Astrocyte (in vitro differentiated cells and primary cell): ENCODE measurements around the gene LIN9. TPM values are rescaled to one million over a fixed set of nuclear protein-coding genes. Genes with fewer than 3 reads are reported as not detected.

Experiments
- DNase-seq: peaks from one replicate; pipeline ENCODE4 v3.0.0-alpha.2; 2010; ENCODE audit warnings: low read depth
- FAIRE-seq: peaks from 2 replicates; lab custom pipeline; 2011; peaks lifted over from hg19 to GRCh38; lab: Jason Lieb, UNC
- H2AFZ ChIP-seq: 2 replicates; pipeline ENCODE4 v1.6.0; 2012; ENCODE audit warnings: low read depth, low read length, inconsistent platforms
- H3K27ac ChIP-seq: 2 replicates; pipeline ENCODE4 v1.5.1; 2011; ENCODE audit warnings: low read depth, low read length, inconsistent platforms
- H3K27me3 ChIP-seq: 2 replicates; pipeline ENCODE4 v1.6.0; 2011; ENCODE audit warnings: low read length, inconsistent platforms; ENCODE audit not compliant: insufficient read depth
- H3K36me3 ChIP-seq: 2 replicates; pipeline ENCODE4 v1.5.1; 2011; ENCODE audit warnings: low read length, inconsistent platforms; ENCODE audit not compliant: insufficient read depth
- H3K4me1 ChIP-seq: 2 replicates; pipeline ENCODE4 v1.5.1; 2011; ENCODE audit warnings: low read length, inconsistent platforms; ENCODE audit not compliant: insufficient read depth
- H3K4me2 ChIP-seq: 2 replicates; pipeline ENCODE4 v1.6.0; 2012; ENCODE audit warnings: low read length, inconsistent platforms
- H3K4me3 ChIP-seq: 2 replicates; pipeline ENCODE4 v1.5.1; 2011; ENCODE audit warnings: low read depth, mild to moderate bottlenecking, low read length, inconsistent platforms; ENCODE audit not compliant: insufficient read depth
- H3K79me2 ChIP-seq: 2 replicates; pipeline ENCODE4 v1.6.0; 2012; ENCODE audit warnings: mild to moderate bottlenecking, low read length, inconsistent platforms; ENCODE audit not compliant: insufficient read depth
- H3K9ac ChIP-seq: 2 replicates; pipeline ENCODE4 v1.6.0; 2012; ENCODE audit warnings: mild to moderate bottlenecking, low read length, inconsistent platforms
- H3K9me3 ChIP-seq: 2 replicates; pipeline ENCODE4 v1.5.1; 2012; ENCODE audit warnings: low read depth, mild to moderate bottlenecking, low read length, inconsistent platforms; ENCODE audit not compliant: insufficient read depth
- H4K20me1 ChIP-seq: 2 replicates; pipeline ENCODE4 v1.6.0; 2012; ENCODE audit warnings: low read length, inconsistent platforms; ENCODE audit not compliant: insufficient read depth
- H3K27ac Mint-ChIP-seq: one replicate; pipeline ENCODE4 v1.8.0; 2021; ENCODE audit warnings: mild to moderate bottlenecking, mixed read lengths; ENCODE audit not compliant: unreplicated experiment
- H3K27me3 Mint-ChIP-seq: one replicate; pipeline ENCODE4 v1.8.0; 2021; ENCODE audit warnings: low read depth, mixed read lengths; ENCODE audit not compliant: unreplicated experiment
- H3K36me3 Mint-ChIP-seq: one replicate; pipeline ENCODE4 v1.8.0; 2021; ENCODE audit warnings: low read depth, mixed read lengths; ENCODE audit not compliant: unreplicated experiment
- H3K4me1 Mint-ChIP-seq: one replicate; pipeline ENCODE4 v1.8.0; 2021; ENCODE audit warnings: low read depth, mixed read lengths; ENCODE audit not compliant: unreplicated experiment
- H3K4me3 Mint-ChIP-seq: one replicate; pipeline ENCODE4 v1.8.0; 2021; ENCODE audit warnings: mild to moderate bottlenecking, moderate library complexity, mixed read lengths; ENCODE audit not compliant: unreplicated experiment
- H3K9me3 Mint-ChIP-seq: one replicate; pipeline ENCODE4 v1.8.0; 2021; ENCODE audit warnings: mild to moderate bottlenecking, mixed read lengths; ENCODE audit not compliant: unreplicated experiment
- CTCF ChIP-seq: IDR thresholded peaks from 2 replicates; pipeline ENCODE4 v1.5.1; 2011; ENCODE audit warnings: low read depth, mild to moderate bottlenecking, inconsistent platforms, low read length, moderate library complexity; ENCODE audit not compliant: insufficient read depth
- EZH2 ChIP-seq: IDR thresholded peaks from 2 replicates; pipeline ENCODE4 v1.6.1; 2012; ENCODE audit warnings: mild to moderate bottlenecking, low read length, inconsistent platforms; ENCODE audit not compliant: insufficient read depth
- total RNA-seq: library from RNA; stranded (reverse); gene quantifications from 2 replicates; pipeline ENCODE4 v1.2.1, GENCODE V29; 2021

Gene LIN9
- total RNA-seq, 1 donor from 2014 or later, result 4.0 TPM

- peaks cover 41% of the 10 kb centered on the region for H4K20me1 ChIP-seq
- FAIRE-seq, result no peak
- Mint-ChIP-seq H3K9me3 (no peaks in the 10 kb centered on the region), H3K4me1 (peaks cover 20% of the 10 kb centered on the region), H3K4me3 (peak within 1 kb of the TSS; percentile 96), H3K27ac (peak within 1 kb of the TSS; percentile 66), H3K36me3 (peaks cover 9% of the 10 kb centered on the region), H3K27me3 (no peaks in the 10 kb centered on the region)
- no peak for TF ChIP-seq EZH2
- TF ChIP-seq CTCF, result no peak
- peak within 1 kb of the TSS; percentile 77 for H2AFZ ChIP-seq
- peak within 1 kb of the TSS; percentile 85 for H3K27ac ChIP-seq
- peaks cover 14% of the 10 kb centered on the region for H3K4me1 ChIP-seq
- no peaks in the 10 kb centered on the region for H3K9me3 ChIP-seq
- DNase-seq, result peak; percentile 78
- no peaks in the 10 kb centered on the region for H3K27me3 ChIP-seq
- peak within 1 kb of the TSS; percentile 90 for H3K4me2 ChIP-seq
- peak within 1 kb of the TSS; percentile 95 for H3K9ac ChIP-seq
- H3K36me3 ChIP-seq, result no peaks in the 10 kb centered on the region
- H3K79me2 ChIP-seq, result peaks cover 57% of the 10 kb centered on the region
- H3K4me3 ChIP-seq, result peak within 1 kb of the TSS; percentile 92
Measured at GRCh38 chr1:226186124-226187018, 122.6 kb downstream of the LIN9 start, which contains the start of gene ACBD3. ACBD3 (minus strand) TSS chr1:226186741; CDS start chr1:226186675, 66 bp downstream.

DNA sequence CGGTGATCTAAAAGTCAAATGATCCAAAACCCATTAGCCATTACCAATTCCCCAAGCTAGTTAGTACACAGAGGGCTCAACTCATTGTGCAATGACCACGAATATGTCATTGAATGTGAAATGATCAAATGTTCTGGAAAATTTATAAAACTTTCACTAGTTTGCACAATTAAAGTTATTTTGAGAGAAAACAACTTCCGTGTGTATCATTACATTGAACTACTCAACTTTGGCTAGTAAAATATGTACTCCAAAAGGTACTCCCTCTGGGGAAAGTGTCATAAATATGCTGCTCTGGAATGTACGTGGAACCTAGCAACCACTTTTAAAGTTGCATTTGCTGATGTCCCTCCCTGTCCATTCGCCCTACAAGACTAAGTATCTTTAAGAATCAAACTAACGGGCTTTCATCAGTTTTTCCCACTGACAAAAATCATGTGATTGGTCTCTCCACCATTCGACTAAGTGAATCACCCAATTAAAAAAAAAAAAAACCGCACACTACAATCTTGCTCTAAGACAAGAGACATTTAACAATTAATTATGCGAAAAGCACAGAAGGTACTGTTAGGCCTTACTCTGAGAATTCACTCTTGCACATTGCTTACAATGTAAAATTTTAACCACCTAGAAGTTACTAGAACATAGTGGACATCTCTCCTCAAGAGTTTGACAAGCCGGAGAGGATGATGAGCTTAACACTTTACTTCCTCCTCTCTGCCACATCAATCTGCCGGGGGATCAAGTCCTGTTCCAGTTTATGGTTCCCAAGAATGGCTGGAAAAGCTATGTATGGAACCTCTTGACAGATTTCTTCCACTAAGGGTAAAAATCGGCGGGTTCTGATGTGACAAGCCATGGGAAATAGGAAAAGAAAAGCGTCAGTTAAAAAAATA is 123.6 kb downstream of the LIN9 start:
- Histone ChIP-seq H3K36me3 (peaks cover 2% of the 10 kb centered on the region), H2AFZ (no peak overlapping the region), H3K4me3 (peak overlapping the region; percentile 92), H3K9me3 (no peaks in the 10 kb centered on the region), H3K79me2 (peaks cover 67% of the 10 kb centered on the region), H3K27ac (peak overlapping the region; percentile 85), H4K20me1 (peaks cover 50% of the 10 kb centered on the region), H3K9ac (peak overlapping the region; percentile 95), H3K4me1 (peaks cover 14% of the 10 kb centered on the region), H3K4me2 (peak overlapping the region; percentile 90), H3K27me3 (no peaks in the 10 kb centered on the region)
- FAIRE-seq (no peak), DNase-seq (peak; percentile 30)
- H3K27me3 Mint-ChIP-seq, result no peaks in the 10 kb centered on the region
- peak overlapping the region; percentile 96 for H3K4me3 Mint-ChIP-seq
- peaks cover 9% of the 10 kb centered on the region for H3K36me3 Mint-ChIP-seq
- no peaks in the 10 kb centered on the region for H3K9me3 Mint-ChIP-seq
- H3K27ac Mint-ChIP-seq, result peak overlapping the region; percentile 64
- TF ChIP-seq EZH2 (no peak), CTCF (no peak)
- H3K4me1 Mint-ChIP-seq, result peaks cover 24% of the 10 kb centered on the region
